ENCODE data around the gene LAT.
"Not testable (repeated sequence)": the region's sequence is repeated elsewhere in the genome, so short reads cannot be mapped to it uniquely, and the experiment has no call there.

LAT gene

DNA sequence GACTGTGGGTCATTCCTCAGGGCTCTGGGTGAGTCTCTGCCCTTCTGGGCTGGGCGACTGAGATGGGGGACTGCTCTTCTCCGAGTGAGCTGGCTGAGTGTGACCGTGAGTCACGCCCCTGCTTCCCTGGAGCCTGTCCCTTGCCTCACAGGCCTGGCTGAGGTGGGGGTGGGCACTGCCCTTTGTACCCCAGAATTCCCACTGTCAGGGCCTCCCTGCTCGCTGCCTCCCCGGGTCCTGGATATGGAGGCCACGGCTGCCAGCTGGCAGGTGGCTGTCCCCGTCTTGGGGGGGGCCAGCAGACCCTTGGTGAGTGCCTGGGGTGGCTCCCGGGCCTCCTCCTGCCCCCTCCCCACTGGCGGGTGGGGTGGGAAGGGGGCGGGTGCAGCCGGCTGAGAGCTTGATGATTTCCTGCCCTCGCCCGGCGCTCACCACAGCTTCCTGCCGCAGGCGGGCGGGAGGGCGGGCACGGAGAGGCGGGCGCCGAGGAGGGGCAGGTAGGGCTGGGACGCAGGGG, at the start of gene LAT:
Gene LAT (plus strand): TSS at position 434 of the 517 bp plus-strand sequence. CDS start 366 bp downstream, outside the sequence.
- DNase-seq, result no peak

DNA sequence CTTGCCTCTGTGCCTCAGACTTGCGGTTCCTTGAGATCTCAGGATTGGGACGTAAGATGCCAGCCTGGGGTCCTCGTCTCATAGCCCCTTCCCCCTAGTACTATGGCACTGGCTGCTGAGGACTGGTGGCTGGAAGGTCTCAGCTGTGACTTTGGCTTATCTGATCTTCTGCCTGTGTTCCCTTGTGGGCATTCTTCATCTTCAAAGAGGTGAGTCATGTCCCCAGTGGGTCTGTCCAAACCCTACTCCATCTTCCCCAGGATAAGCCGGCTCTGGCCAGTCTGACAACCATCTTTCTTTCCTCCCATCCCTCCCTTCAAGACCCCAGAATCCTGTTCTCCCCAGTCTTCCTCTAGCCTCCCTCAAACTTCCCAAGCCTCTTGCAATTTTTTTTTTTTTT, 49.5 kb upstream of the LAT start:
- no peak for DNase-seq

DNA sequence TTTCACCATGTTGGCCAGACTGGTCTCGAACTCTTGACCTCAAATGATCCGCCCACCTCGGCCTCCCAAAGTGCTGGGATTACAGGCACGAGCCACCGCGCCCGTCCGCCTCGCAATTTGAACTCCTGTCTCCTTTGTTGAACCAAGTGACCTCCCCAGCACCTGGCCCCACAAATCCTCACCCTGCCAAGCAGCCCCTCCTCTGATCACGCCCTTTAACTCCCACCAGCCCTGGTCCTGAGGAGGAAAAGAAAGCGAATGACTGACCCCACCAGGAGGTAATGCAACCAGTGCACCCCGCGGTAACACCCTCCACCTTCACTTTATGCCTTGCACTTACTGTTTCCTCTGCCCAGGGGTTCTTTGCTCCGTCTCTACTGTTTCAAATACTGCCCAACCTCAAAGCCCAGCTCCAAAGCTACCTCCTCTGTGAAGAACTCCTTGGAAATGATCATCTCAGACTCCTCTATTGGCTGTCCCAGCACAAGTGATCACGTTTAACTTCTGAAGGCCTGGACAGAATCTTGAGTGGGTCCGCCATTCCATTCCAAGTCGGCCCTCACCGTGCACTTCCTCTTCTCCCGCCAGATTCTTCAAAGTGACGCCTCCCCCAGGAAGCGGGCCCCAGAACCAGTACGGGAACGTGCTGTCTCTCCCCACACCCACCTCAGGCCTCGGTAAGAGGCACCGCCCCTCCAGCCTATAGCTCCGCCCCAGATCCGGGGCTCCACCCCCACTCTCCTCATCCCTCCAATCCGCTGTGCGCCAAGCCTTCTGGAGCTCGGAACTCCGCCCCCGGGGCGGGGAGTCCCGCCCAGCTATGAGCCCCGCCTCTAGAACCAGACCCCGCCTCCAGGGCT, 48.7 kb upstream of the LAT start:
- DNase-seq, result peak in 40 of 51 donors; percentile 1 to 66 (median 32)

DNA sequence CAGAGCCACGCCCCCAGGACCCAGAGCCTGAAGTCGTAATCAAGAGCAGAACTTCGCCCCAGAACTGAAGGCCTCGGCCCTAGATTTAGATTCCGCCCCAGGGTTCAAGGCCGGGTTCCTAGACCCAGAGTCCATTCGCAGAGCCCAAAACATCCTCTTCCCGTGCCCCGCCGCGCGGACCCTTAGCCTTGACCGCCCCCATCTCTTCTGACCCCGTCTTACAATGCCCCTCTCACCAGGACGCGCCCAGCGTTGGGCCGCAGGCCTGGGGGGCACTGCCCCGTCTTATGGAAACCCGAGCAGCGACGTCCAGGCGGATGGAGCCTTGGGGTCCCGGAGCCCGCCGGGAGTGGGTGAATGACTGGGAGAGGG, 48.1 kb upstream of the LAT start:
- DNase-seq, result no peak

GRCh38 chr16:28937222-28937876, 47.5 kb upstream of the LAT start:
- no peak for DNase-seq

DNA sequence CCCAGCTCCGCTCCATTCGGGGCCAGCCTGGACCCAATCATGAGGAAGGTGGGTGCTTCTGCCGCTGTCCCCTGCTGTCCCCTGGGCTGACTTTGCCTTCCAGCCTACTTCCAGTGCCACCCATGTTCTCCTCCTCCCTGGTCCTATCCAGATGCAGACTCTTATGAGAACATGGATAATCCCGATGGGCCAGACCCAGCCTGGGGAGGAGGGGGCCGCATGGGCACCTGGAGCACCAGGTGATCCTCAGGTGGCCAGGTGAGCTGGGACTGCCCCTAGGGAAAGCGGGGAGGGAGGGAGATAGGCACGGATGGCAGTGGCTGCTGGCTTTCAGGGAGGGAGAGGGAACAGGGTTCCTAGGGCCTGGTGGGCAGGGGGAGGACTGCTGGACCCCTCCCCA, 46.1 kb upstream of the LAT start:
- DNase-seq, result no peak

- DNase-seq, result not testable (repeated sequence)
Observed at GRCh38 chr16:28939825-28940224, 45.0 kb upstream of the LAT start.

DNA sequence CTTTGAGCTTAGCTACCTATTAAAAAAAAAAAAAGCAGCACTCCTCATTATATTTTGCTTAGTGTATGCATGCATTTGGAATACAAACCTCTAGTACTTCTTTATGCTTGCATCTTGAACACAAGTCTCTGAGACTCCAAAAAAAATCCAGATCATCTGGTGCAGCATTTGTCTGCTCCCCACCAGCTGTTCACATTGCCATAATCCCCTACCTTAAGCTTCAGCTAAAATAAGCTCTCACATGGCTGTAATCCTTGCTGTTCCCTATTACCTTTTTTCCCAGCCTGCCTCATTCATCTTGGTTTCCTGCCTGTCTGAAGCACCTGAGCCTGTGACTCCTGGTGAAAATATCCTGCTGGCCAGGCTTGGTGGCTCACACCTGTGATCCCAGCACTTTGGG, 41.6 kb upstream of the LAT start:
- no peak for DNase-seq

DNA sequence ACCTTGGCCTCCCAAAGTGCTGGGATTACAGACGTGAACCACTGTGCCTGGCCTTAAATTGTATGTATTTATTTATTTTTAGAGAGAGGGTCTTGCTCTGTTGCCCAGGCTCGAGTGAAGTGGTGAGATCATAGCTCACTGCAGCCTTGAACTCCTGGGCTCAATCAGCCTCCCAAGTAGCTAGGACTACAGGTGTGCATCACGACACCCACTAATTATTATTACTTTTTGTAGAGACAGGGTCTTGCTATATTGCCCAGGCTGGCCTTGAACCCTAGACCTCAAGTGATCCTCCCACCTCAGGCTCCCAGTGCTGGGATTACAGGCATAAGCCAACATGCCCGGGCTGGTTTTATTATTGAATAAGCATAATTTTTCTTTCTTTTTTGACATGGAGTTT, 38.2 kb upstream of the LAT start:
- DNase-seq, result no peak

GRCh38 chr16:28950648-28951409, 34.0 kb upstream of the LAT start, which contains the start of gene NFATC2IP:
TSS of gene NFATC2IP (plus strand) at chr16:28950937. CDS start at chr16:28951012, 75 bp downstream.
- DNase-seq, result peak; percentile 88 to 100 (median 99)

DNA sequence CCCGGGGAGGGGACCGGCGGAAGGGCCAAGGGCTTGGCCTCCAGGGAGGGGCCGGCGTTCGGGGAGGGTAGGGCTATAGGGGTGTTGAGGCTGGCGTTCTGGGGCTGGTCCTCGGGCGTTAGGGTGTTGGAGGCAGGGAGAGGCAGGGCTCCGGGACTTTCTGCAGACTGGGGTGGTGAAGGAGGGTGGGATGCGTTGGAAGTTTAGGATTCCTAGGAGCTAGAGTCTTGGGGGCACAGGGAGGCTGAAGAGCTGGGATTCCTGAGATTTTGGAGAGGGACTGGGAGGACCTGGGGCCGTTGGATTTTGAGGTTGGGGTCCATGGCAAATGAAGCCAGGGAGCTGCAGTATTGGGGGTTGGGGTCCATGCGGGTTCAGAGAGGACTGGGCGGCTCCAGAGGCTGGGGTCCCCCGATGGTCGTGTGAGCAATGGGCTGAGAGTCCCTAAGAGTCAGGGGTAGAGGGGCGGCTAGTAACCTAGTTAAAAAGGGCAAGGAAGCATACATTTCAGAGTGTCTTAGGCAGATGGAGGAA, 33.4 kb upstream of the LAT start:
- peak in 6 of 51 donors; percentile 27 to 50 (median 39) for DNase-seq

- DNase-seq, result no peak
Observed at GRCh38 chr16:28958216-28958615, 26.6 kb upstream of the LAT start.

- no peak for DNase-seq
Observed at GRCh38 chr16:28958836-28959235, 26.0 kb upstream of the LAT start.

GRCh38 chr16:28964072-28964471, 20.8 kb upstream of the LAT start:
- DNase-seq, result no peak

DNA sequence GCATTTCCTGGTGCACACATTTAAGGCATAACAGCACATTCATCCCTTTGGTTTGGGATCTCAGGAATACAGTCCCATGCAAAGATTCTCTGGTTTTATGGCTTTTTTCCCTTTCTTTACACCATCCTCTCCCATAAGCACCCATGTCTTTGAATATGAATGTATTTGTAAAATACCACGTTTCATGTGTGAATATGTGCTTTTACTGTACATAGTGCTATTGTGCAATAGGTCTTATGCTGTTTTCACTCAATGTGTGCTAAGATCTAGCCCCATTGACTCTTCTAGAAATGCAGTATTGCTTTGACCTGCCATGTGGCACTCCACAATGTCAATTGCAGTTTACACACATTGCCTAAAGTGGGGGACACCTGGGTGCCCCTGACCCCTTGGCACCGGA, 20.4 kb upstream of the LAT start:
- no peak for DNase-seq

GRCh38 chr16:28967156-28967555, 17.7 kb upstream of the LAT start:
- no peak for DNase-seq

- not testable (repeated sequence) for DNase-seq
Observed at GRCh38 chr16:28969696-28970095, 15.2 kb upstream of the LAT start.

DNA sequence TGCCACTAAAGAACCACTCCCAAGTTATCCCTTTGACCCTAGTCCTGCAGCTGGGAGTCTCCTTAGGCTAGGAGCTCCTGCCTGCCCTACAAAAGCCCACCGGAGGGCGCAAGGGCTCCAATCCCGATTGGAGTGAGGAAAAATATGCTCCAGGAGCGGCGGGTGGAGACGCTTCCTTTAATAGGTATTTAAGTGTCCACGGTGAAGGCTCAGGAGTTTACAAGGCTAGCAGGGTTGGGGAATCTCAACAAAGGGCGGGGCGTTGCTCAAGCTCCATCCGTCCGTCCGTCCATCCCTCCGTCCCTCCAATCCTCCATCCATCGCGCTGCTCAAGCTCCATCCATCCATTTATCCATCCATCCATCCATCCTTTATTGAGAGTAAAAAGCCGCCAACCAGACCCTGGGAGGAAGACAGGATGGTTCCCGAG, 10.8 kb upstream of the LAT start:
- DNase-seq, result peak in 42 of 51 donors; percentile 12 to 88 (median 45)

- peak; percentile 89 to 100 (median 96) for DNase-seq
Observed at GRCh38 chr16:28974437-28975157, 10.3 kb upstream of the LAT start, which contains the start of gene SPNS1. TSS of gene SPNS1 (plus strand) at chr16:28974778. CDS start at chr16:28975152, 374 bp downstream.

GRCh38 chr16:28975158-28975599, 9.7 kb upstream of the LAT start:
- peak in 9 of 51 donors; percentile 2 to 45 (median 19) for DNase-seq

Data from hypothalamus (tissue), 51 donors.